HG02852 (cell line): Measurements from ENCODE around the gene KCNQ5.

Source experiments
- ATAC-seq: cut with Tn5 transposase; IDR thresholded peaks from one replicate; pipeline ENCODE4 v1.9.1; 2021; ENCODE audit warnings: mild to moderate bottlenecking, moderate library complexity; ENCODE audit not compliant: unreplicated experiment

Gene KCNQ5

DNA sequence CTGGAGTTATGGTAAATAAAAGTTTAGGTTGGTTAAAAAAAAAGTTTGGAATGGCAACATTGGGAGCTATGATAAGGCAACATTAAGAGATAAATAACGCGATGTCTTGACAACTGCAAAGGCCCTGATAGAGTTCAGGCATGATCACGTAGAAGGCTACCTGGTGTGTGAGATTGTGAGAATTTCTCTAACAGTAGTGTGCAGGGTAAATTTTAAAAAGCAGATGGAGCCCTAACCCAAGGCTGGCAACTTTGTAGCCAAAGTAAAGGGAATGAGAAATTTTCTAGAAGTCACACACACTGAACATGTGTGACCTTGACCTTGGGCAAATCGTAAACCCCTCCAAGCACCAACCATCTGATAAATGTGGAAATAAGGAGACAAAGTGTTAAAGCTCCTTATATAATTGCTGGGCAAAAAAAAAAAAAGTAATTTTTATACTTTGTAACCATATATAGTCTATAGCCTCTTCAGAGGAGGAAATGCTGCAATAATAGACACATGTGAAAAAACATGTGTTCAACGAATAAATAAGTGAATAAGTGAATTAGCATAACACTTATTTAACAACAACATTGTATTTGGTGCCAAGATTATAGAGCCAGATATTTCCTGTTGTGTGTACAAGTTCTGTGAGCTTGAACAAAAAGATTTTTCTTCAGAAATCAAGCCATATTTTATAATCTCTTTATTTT lies 18.2 kb downstream of the KCNQ5 start:
- ATAC-seq, result no peak

DNA sequence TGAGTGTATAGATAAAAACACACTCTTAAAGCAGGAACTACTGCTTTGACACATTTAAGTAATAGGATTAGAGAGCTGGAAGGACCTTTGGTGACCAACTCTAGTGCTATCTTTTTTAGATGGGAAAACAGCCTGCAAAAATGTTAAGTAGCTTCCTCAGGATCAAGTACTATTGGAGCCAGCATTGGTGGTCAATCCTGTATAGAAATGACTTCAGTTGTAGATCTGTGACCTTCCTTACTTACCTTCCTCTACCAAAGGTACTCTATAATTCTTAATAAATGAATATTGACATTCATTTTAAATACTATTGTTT lies 18.7 kb downstream of the KCNQ5 start:
- ATAC-seq, result no peak

DNA sequence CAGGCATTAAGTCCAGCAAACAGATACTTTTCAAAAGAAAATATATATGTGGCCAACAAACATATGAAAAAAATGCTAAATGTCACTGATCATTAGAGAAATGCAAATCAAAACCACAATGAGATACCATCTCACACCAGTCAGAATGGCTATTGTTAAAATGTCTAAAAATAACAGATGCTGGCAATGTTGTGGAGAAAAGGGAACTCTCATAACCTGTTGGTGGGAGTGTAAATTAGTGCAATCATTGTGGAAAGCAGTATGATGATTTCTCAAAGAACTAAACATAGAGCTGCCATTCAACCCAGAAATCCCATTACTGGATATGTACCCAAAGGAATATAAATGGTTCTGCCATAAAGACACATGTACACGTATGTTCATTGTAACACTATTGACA lies 20.6 kb downstream of the KCNQ5 start:
- no peak for ATAC-seq

DNA sequence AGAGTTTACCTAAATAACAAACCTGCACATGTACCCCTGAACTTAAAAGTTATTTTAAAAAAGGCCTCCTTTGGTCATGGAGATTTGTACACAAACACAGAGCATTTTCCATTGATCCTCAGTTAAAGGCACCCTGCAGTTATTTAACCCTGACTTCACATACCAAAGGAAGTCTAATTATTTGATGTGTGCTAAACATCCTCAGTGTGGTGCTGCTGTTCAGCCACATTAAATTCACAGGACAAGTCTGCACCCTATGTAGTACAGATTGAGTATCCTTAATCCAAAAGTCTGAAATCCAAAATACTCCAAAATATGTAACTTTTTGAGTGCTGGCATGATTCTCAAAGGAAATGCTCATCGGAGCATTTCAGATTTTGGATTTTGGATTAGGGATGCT lies 21.4 kb downstream of the KCNQ5 start:
- ATAC-seq, result no peak

DNA sequence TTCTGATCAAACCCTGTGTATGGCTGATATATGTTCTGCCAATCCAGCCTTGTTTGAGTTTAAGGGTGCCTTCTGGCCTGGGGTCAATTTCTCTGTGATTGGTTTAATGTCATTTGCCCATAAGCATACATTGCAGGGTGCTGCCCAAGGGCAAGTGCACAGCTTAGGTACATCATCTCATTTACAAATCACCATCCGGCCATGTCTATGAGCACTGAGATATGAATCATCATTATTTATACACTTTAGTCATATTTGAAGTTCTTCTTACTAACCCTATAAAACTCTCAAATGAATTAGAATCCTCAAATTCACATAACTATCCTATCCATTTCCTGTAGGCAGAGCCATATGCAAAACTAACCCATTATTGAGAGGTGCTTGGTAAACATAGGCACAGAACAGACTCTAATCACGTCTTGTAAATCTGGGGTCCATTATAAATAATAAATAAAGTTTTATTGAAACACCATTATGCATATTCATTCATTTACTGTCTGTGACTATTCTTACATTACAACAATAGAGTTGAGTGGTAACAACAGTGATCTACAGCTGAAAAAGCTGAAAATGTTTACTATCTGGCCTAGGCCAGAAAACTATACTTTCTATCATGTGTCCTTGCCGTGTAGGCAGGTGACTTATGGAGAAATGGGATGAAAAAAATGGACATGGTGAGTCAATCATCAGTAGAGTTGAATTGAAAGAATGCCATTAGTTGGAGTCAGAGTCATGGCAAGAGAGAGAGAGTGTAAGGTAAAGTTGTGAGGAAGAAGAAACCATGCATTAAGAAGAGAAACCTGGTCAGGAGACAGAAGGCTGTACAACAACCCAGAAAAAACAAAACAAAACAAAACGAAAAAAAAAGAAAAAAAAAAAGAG lies 25.0 kb downstream of the KCNQ5 start:
- ATAC-seq, result no peak

DNA sequence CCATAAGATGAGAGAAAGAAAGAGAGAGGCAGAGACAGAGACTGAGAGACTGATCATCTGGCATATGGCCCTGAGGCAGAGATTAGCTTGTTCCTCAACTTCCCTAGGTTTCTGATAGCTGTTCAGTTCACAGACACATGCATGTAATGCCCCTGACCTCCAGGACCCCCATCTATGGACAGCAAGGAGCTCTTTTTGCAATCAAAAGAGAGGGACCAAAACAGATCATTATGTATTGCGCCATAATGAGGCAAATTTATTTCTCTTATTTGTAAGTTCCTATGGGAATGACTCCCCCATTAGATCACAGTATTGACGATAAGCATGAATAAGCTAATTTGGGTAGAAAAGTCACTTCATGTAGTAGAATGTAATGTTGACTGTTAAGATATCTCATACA lies 25.6 kb downstream of the KCNQ5 start:
- no peak for ATAC-seq

DNA sequence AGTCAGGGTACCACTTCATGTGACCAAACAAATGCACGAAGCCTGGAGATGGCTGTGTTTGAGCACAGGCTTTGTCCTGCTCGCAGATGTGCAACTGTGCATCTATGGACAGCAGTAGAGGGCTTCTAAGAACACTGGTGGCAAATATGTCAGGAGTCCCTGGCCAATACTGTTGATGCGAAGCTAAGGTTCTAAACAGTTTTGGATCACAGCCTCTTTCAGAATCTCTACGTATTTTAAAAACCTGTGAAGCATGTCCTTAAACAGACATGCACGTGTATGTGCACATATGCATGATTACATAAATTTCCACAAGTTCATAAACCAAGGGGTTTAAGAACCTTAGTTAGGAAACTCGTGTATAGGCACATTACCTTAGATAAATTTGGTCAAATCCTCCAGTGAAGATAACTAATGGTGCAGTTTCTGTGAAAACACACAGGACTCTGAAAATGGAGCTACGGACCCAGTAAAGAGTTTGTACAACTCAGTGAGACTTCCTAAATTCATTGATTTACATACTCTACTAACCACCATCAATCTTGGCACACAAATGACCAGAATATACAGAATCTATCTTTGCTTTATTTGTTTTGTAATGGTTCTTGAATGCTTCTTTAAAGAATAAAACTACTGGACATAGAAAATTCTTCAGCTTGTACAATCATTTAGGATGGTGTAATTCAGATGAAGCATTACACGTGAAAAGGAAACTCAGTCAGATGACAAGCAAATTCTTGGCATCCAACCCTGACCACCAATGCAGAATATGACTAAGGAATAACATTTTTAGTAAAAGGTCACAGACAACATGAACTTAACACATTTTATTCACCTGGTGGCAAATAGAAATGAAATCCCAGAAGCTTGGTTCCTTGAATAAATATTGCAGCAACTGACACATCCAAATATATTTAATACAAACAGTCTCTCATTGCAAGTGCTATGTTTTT lies 27.4 kb downstream of the KCNQ5 start:
- ATAC-seq, result peak; percentile 62

DNA sequence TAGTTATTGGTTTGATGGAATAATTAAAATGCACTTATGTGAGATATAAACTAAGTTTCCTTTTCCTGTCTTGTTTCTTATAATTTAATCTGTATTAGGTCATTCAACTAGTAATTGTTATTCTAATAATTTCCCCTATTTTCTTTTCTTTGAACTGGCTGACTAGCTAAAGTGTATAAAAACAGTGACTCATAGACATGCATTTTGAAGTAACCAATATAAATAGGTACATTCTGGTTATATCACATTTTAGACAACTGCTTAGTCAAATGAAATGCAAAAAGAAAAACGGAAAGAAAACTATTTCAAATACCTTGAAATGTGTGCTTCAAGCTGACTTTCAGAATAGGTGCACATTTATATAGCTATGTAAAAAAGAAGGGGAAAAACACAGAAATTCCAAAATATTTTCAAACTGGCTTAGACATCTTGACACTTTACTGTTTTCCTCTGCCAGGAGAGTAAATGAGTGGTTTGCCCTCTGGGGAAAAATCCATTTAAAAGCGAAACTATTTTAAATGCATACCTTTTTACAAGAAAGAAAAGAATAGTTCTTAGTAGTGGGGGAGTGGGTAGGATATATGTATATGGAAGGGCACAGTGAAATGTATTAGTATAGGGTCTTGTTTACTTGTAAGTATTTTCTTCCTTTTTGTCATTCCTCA lies 28.3 kb downstream of the KCNQ5 start:
- no peak for ATAC-seq

DNA sequence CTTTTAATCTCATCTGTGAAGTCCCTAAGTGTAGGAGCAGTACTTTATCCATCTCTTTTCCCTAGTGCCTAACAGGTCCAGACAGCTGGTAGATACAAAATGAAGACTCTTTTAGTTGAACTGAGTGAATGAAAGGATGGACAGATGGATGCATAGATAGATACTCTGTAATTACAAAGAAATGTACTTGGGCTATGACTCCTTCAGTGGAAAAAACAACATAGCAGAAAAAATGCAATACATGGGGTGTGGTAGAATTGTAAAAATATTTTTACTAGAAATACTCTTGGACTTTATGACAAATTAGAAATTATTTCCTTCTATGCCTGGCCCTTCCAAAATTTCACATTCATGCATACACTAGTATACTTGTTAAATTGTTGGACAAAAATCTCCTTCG lies 29.3 kb downstream of the KCNQ5 start:
- ATAC-seq, result no peak

DNA sequence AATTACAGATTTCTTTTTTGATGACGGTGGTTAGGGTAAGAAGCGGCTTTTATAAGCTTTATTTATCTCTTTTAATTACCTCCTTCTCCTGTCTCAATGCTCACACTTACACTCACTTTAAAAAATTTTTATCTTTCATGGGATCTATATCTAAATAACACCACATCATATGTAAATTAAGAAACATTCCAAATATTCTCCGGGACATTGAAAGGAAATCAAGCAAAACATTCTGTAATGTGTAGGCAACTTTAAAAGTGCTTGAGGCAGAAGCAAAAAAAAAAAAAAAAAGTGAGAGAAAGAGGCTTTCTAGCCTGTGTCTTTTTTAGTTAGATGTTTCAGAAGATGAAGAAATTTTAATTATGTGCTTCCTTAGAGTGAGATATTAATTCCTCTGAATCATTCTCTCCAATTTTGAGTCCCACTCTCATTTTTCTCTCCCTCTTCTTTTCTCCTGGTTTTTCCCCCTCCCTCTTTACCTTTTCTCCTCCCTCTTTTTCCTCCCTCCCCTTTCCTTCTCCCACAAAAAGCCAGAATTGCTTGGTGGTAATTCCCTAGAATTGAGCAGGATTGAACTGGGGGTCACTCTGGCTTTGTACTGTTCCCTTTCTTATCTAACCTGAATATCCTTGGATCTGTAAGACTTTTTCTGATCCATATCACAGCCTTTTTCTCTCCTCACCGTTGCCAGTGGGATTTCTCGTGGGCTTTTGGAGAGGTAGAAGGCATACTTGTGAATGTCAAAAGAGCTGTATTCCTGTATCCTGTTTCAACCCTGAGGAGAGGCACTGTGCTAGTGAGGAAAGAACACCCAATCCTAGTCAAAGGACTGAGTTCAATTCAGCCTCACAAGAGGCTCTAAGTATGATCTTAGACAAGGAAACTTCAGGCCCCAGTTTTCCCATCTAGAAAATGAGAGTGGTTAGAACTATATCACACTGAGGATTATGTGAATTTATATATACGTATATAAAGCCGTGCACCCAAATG lies 30.4 kb downstream of the KCNQ5 start:
- ATAC-seq, result no peak

DNA sequence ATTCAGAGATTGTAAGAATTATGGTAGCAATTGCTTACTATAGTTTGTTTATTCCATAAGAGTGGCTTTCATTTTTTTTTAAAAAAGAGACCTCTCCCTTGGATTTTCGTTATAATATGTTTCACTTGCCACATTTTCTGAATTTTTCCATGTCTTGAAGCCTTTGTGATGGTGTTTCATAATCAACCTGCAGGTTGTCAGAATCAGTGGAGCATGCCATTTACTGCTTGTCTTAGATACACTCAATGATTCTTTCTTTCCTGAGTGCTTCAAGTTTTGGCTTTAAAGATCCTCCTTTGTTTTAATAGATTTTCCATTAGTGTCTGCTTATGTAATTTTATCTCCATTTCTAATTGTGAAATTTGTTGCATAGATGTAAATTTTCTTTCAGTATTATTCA lies 31.2 kb downstream of the KCNQ5 start:
- ATAC-seq, result no peak

DNA sequence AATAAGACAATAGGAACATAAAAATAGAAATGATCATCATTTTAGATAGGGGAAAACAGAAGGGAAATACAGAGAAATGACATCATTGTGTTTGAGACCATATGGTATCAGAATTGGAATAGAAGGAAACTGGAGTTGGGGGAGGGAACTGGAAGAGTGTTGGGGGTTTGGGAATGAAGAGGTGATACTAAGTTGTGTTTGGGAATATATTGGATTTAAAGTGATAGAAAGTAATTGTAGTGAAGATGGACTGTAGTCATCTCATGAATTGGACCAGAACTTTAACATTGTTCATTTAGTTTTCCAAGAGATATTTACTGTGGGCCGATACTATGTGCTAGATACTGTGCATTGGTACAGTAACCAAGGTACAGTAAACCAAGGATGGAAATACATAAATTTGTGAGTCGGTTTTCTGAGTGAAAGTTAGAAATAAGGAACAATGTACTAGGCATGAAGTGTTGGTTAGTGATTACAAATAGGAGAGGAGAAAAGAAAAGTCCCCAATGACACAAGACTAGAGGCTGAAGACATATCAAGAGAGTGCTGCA lies 32.3 kb downstream of the KCNQ5 start:
- peak; percentile 76 for ATAC-seq

DNA sequence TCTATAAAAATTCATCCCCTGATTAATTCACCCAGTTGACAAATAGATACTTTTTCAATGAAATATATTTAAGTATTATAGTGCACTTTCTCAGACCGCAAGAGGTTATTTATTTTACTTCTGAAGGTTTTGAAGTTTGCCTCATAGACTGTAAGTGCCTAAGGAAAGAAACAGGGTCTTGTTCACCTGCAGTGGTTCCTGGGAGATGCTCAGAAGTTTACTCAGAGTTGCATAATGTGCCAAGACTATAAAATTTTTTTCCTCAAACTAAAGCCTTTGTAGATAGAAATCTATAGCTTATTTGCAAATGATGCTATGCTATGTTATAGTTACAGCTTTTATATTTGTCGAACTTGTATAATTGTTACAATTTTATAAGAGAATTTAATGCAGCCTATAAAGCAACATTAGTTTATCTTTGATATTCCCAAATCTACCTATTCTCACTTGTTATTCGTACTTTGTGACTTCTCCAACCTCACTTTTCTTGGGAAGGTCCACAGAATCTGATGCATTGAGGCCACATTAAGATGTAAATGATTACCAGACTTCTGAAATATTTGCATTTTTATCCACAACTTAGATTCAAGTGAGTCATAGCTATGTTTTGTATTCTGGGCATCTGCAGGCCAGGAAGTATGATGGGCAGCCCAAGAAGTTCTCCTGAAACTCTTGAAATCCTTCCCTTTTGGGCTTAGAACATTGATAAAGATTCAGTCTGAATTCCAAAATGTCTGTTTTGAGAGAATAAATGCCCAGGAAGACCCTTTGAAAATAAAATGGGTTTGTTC lies 35.7 kb downstream of the KCNQ5 start:
- no peak for ATAC-seq

DNA sequence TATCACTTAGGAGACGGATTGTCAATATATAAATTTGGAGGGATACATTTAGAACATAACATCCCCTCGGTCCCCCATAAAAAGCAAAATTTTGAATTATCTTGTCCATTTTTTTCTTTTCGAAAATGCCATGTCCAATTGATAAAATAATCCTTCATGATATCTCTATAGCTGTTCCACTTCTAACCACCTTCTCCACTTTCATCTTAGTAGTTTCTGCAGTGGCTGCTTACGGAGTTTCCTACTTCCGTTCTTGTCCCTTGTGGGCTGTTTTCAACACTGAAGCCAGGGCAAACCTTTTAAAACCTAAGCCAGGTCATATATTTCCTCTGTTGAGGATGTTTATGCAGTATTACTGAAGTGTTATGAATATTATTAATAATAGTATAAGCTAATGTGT lies 37.9 kb downstream of the KCNQ5 start:
- ATAC-seq, result no peak

DNA sequence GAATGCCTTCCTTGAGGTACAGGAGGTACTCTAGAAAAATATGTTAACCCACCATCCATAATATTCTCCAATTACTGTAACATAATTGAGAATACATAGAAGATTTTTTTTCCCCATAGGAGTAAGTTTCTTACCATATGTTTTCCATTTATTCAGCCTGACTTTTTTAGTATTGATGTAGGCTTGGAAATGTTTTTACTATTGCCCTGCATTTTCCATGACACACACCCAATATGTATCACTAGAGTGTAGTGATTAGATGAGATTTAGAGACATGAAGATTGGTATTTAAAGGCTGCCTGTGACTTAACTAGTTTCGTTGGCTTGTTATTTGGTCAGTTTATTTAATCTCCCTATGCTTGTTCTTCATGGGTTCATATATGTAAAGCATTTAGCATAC lies 39.5 kb downstream of the KCNQ5 start:
- no peak for ATAC-seq

DNA sequence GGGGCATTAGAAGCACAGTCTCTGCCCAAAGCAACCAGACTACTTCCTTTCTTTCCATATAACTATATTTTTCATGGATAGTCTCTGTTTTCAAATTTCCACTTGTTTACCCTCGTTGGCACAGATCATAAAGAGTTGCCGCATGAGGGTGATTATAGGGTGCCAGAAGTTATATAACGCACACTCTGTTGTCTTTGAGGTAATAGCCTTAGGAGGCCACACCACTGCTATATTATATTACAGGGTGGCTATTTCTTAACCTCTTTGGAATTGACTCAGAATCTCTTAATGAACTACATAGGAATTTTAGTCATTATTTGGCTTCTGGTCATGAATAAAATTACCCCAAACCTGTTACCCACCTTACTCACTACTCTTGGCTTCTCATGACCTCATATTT lies 43.7 kb downstream of the KCNQ5 start:
- no peak for ATAC-seq

DNA sequence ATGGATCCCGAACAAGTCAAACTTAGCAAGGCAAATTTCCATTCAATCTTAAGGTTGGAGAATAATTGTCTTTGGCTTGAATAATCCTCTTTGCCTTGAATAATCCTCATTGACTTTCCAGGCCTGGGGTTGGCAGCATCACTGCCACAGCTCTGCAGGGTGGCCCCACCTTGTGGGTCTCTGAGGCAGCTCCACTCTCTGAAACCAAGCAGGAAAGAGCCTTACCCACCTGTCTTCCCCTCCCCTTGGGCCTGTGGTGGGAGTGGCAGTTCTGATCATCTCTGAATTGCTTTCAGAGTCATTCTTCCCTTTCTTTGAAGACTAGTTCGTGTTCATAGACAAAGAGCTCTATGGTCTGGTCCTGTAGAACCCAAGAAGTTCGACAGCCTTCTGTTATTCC lies 47.5 kb downstream of the KCNQ5 start:
- ATAC-seq, result no peak

DNA sequence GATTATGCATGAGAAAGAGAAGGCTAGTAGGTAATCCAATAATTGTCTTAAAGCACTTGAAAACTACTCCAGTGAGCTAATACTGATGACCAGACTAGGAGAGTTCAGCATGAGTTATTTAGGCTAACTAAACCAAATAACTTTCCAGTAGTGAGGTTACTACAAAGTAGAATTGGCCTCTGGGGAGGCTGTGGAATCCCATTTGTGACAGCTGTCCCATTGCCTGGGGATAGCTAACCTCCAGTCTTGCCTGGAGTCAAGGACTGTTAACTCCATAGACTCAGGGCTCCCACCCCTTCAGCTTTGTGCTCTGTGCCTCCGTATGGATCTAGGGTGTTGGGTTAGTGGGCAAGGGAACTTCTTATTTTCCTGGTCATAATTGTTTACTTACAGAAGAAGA lies 51.0 kb downstream of the KCNQ5 start:
- ATAC-seq, result no peak

DNA sequence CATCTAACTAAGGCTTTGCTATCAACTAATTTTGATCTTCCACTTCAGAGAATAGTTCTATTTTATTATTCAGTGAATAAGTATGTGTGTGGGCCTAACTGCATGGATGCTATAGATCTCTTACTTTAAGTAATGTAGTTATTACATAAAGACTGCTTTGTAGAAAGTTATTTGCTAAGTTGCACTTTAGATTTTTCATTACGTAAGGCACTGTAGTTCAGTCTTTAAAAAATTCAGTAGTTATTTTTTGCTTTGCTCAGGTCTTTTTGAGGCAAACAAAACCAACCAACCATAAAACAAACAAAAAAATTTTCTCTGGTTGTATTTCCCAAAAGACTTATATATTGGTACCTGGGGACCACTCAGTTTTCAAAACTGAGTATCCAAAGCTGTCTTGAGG lies 53.0 kb downstream of the KCNQ5 start:
- ATAC-seq, result no peak
